IPS DF 4.7 (cell line): Measurements from ENCODE around the gene HSD17B2.

Source experiments
- DNase-seq: peaks from one replicate; pipeline ENCODE4 v3.0.0-alpha.2; 2013; ENCODE audit warnings: low spot score; ENCODE audit errors: extremely low read depth

Gene HSD17B2

GRCh38 chr16:82047374-82047773 lies 12.3 kb downstream of the HSD17B2 start:
- DNase-seq, result no peak

GRCh38 chr16:82047787-82048186 lies 12.7 kb downstream of the HSD17B2 start:
- DNase-seq, result no peak

- no peak for DNase-seq
Observed at GRCh38 chr16:82049484-82049883, 14.4 kb downstream of the HSD17B2 start.

GRCh38 chr16:82050506-82050905 lies 15.5 kb downstream of the HSD17B2 start:
- no peak for DNase-seq

GRCh38 chr16:82050909-82051357 lies 15.9 kb downstream of the HSD17B2 start:
- no peak for DNase-seq

- no peak for DNase-seq
Observed at GRCh38 chr16:82051656-82052055, 16.6 kb downstream of the HSD17B2 start.

GRCh38 chr16:82055117-82055516 lies 20.1 kb downstream of the HSD17B2 start:
- no peak for DNase-seq

- no peak for DNase-seq
Observed at GRCh38 chr16:82055728-82056549, 20.9 kb downstream of the HSD17B2 start.

- DNase-seq, result no peak
Observed at GRCh38 chr16:82056550-82056896, 21.5 kb downstream of the HSD17B2 start.

GRCh38 chr16:82059161-82059982 lies 24.3 kb downstream of the HSD17B2 start:
- DNase-seq, result no peak

- no peak for DNase-seq
Observed at GRCh38 chr16:82059983-82060421, 24.9 kb downstream of the HSD17B2 start.

GRCh38 chr16:82061861-82062525 lies 26.9 kb downstream of the HSD17B2 start:
- DNase-seq, result no peak

GRCh38 chr16:82062645-82063058 lies 27.6 kb downstream of the HSD17B2 start:
- no peak for DNase-seq

GRCh38 chr16:82063456-82064082 lies 28.5 kb downstream of the HSD17B2 start:
- no peak for DNase-seq

GRCh38 chr16:82067042-82067803 lies 32.2 kb downstream of the HSD17B2 start:
- DNase-seq, result no peak

GRCh38 chr16:82067804-82068325 lies 32.8 kb downstream of the HSD17B2 start:
- DNase-seq, result no peak

- DNase-seq, result no peak
Observed at GRCh38 chr16:82070656-82071369, 35.8 kb downstream of the HSD17B2 start.

- no peak for DNase-seq
Observed at GRCh38 chr16:82071421-82071820, 36.4 kb downstream of the HSD17B2 start.

GRCh38 chr16:82072313-82072712 lies 37.3 kb downstream of the HSD17B2 start:
- no peak for DNase-seq
